NCI-H82 treated with DMSO at 0.1 percent for 48 hours (cell line): Measurements from ENCODE around the gene GOLIM4.
A peak's percentile ranks its signal among the peaks of the same experiment; 100 is the strongest.

Source experiments
- DNase-seq: peaks from one replicate; lab custom pipeline; 2025; ENCODE audit not compliant: unreplicated experiment; lab: John Stamatoyannopoulos, UW

GOLIM4 gene

DNA sequence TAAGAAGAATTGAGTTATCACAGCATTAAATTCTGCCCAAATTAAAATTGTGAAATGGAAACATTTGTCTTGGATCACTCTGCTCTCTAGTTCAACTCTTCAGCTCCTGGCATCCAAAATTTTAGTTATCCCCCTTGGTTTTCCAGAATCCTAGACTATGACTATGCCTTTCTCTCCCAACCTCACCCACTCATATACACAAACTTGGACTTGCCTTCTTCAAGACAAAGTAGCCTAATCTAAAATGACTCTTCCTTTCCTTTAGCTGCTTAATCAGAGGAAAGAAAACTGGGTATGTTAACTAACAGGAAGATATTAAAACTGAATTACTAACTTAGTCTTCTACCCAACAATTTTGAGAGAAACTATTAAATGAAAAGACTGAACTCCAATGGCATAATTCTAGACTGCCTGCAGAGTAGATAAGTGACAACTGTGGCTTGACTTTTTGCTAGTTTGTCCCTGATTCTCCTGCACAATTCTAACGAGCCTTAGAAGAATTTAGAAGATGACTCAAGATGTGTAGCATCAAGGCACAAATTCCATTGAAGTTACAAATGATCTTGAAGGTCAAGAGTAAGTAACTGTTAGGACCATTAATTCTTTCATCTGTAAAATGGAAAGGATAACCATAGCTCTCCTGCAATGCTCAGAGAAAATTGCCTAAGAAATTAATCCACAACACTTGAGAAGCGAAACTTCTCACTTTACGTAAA, 5.2 kb upstream of the GOLIM4 start:
- DNase-seq: no peak

DNA sequence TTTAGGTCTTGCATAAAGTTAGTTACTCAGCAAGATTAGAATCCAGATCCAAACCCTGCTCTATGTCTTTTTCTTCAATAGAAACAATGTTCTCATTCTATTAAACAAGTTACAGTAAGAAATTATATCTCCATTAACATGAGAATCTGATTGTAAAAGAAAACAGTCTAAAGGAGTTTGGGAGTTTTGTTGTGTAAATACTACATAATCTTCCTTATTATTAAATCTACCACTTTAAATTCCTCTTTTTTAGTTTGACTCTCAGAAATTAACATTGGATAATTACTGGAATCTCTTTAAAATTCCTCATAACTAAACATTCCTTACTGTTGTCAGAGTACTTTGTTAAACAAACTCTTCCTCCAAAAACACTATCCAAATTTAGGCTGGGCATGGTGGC, 1.7 kb upstream of the GOLIM4 start:
- DNase-seq: no peak

DNA sequence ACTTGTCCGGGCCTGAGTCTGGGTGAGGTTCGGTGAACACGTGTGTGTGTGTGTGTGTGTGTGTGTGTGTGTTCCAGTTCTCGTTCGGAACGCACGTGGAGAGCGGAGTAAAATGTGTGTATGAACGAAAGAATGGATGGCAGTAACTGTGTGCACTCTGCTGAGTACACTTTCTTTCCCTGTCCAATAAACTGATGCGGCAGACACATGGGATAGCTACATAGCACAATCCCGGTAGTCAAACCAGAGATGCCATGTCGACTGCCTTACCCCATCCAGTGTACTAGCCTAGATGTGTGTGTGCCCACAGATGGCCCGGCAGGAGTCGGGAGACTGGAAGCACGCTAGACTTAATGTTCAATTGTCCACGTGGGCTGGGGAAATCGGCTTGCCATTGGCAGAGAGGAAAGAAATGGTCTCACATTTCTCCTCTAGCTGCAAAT, 507 bp upstream of the GOLIM4 start:
- DNase-seq: peak; percentile 93

- DNase-seq: peak; percentile 31
Observed at GRCh38 chr3:168094877-168095610, 680 bp downstream of the GOLIM4 start.

GRCh38 chr3:168094580-168094876, 1.2 kb downstream of the GOLIM4 start:
- DNase-seq: no peak

DNA sequence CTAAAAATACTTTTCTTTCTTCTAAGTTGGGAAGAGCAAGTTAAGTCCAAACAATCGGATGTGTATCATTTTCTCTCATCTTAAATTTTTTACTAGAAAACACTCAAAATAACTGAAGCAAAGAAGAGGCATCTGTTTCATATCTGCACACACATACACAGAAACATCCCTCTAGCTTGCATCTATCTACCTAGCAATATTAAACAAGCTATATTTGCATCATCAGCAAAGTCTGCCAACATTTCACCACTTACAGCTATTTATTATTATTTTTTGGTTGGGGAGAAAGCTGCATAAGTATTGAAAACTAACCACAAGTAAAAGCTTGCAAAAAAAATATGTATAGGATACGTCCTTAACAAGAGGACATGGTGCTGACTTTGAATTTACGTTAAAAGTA, 1.9 kb downstream of the GOLIM4 start:
- DNase-seq: no peak

DNA sequence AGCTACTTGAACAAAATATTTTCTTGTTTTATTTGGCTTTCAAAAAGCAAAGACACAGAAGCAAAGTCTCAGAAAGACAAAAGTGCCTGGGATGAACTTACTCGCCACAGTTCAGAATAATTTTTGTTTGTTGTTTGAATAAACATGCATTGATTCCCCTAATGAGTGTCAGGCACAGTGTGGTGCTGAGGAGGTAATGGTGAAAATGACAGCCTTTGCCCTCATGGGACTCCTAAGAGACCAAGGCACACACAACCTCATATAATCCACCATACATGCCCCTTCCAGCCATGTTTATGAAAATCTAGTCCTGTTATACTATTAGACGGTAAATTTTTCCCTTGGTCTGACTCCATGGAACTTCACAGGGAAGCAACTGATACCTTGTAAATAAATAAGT, 2.5 kb downstream of the GOLIM4 start:
- DNase-seq: no peak

- DNase-seq: no peak
Observed at GRCh38 chr3:168091941-168092340, 3.8 kb downstream of the GOLIM4 start.

DNA sequence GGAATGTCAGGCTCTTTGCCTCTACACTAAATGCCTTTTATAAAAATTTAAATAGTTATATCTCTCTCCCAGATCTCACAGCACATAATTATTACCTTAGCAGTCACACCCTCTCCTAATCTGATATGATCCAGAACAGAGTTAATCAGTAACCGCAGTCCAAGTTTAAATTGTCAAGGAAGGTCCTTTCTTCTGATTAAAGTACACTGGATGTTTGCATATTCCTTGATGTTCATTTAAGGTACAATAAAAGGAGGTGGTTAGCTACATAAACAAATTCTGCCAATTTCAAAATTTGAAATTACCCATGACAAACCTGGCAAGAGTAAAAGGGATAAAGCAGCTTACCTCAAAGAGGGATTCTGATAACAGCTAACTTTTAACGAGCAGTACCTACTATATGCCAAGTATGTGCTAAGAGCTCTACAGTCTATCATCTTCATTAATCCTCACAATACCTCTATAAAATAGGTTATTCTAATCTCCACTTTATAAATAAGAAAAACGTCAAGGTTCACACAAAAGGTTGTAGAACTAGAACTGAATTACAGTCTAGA, 4.3 kb downstream of the GOLIM4 start:
- no peak for DNase-seq

DNA sequence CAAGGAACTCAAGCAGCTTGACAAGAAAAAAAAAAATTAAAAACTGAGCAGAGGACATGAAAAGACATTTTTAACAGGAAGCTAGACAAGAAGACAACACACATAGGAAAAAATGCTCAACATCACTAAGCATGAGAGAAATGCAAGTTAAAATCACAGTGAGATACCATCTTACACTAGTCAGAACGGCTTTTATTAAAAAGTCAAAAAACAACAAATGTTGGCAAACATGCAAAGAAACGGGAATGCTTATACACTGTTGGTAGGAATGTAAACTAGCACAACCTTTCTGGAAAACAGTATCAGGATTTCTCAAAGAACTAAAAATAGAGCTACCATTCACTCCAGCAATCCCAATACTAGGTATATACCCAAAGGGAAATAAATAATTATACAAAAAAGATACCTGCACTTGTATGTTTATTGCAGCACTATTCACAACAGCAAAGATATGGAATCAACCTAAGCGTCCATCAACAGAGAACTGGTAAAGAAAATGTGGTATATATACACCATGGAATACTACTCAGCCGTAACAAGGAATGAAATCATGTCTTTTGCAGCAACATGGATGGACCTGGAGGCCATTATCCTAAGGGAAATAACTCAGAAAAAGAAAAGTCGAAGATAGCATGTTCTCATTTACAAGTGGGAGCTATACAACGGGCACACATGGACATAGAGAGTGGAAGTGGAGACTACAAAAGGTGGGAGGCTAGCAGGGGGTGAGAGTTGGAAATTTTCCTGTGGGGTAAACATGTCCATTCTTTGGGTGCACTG, 5.2 kb downstream of the GOLIM4 start:
- no peak for DNase-seq

DNA sequence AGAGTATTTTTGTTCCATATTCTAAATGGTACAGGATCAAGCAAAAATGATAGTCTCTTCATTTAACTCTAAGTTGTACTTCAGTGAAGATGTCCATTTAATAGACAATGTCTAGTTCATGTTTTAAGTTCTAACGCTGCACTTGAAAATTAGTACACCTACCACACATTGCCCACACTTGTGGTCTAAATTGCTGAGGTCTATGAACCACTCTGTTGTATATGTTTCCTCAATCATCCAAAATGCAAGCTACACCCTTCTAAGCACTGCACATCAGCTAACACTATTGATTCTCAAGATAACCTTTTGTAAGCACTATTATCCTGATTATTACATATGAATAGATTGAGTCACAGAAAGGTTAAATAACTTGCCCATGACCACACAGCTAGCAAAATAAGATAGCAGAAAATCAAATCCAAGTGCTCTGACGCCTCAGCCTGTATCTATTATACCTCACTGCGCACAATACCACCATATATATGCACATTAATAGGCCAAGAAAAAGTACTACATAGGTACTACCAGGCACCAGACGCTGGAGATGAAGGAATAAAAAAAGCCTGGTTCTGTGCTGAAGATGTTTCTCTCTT, 6.4 kb downstream of the GOLIM4 start:
- no peak for DNase-seq

- no peak for DNase-seq
Observed at GRCh38 chr3:168088106-168088720, 7.5 kb downstream of the GOLIM4 start.

- DNase-seq: peak; percentile 59
Observed at GRCh38 chr3:168087539-168087938, 8.2 kb downstream of the GOLIM4 start.

DNA sequence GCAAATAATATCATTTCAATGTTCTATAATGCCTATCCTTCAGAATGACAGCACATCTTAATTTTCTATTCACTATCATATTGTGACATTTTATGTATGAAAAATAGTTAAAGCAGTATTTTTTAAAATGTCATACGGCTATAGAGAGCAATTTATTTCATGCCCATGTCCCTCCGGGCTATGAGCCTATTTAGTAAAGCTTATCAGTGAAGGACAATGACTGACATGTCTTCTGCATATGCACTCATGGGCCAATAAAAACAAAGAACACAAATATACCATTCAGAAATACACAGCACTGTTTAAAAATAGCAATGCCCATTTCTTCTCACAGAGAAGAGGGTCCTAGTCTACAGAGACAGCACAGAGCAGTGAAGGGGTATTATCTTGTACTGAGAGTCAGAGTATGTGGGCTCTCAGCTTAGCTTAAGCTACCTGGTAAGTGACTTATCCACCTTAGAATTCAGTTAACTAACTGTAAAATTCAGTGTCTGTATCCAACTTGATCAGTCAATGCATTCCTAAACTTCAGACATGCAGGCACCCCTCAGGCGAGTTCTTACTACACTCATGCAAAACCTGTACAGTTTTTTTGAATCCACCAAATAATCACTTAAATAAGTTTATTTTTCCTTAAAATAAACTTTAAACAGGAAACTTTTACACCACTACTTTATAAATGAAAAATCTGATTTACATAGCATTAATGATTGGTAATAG, 9.0 kb downstream of the GOLIM4 start:
- peak; percentile 42 for DNase-seq

GRCh38 chr3:168085491-168086119, 10.1 kb downstream of the GOLIM4 start:
- no peak for DNase-seq

- no peak for DNase-seq
Observed at GRCh38 chr3:168083906-168084305, 11.8 kb downstream of the GOLIM4 start.

GRCh38 chr3:168081856-168082255, 13.9 kb downstream of the GOLIM4 start:
- DNase-seq: no peak

DNA sequence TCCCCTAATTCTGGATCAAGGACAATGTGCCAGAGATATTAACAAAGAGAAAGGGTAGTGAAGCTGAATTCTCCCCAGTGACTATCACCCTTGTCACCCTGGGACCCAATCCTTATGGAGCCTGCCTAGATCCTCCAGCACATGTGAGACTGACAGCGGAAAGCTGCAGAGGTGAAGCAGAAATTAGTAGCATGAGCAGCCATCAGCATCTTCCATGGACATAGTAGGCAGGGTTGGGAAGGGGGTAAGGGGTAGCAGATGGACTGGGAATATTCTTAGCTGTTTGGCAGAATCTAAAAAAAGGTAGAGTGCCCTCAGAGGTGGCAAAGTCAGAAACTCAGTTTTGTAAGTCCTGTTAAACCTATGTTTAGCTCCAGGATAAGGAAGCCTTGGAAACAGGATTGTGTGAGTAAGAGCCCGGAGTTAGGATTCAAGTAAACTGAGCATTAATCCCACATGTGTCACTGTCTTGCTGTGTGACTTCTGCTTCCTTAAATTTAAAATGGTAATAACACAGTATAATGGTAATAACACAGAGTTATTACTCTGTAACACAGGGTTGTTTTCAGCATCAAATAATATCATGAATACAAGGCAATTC, 14.5 kb downstream of the GOLIM4 start:
- DNase-seq: peak; percentile 53

- DNase-seq: no peak
Observed at GRCh38 chr3:168080499-168081170, 15.1 kb downstream of the GOLIM4 start.
